Neural progenitor cell (in vitro differentiated cells): ENCODE results near the gene FAM163A. TPM values are rescaled to one million over a fixed set of nuclear protein-coding genes. Genes with fewer than 3 reads are reported as not detected.

Experiments
- DNase-seq: peaks from one replicate; pipeline ENCODE4 v3.0.0-alpha.2; 2016; ENCODE audit warnings: low spot score
- H2AFZ ChIP-seq: fragments of 200-600 bp; sonication (generic); replicated peaks from 2 replicates; pipeline ENCODE4 v1.6.1; 2016; ENCODE audit warnings: antibody characterized with exemption
- H3F3A ChIP-seq: fragments of 200-600 bp; sonication (generic); 2 replicates; pipeline ENCODE4 v1.6.1; 2016; ENCODE audit warnings: antibody characterized with exemption, low read depth
- H3K27ac ChIP-seq: fragments of 200-600 bp; sonication (generic); 2 replicates; pipeline ENCODE4 v1.5.1; 2016; ENCODE audit warnings: mild to moderate bottlenecking
- H3K27me3 ChIP-seq: fragments of 200-600 bp; sonication (generic); 2 replicates; pipeline ENCODE4 v1.6.1; 2016; ENCODE audit warnings: mild to moderate bottlenecking, moderate library complexity
- H3K36me3 ChIP-seq: fragments of 200-600 bp; sonication (generic); 2 replicates; pipeline ENCODE4 v1.5.1; 2016
- H3K4me1 ChIP-seq: fragments of 200-600 bp; sonication (generic); 2 replicates; pipeline ENCODE4 v1.6.1; 2016; ENCODE audit warnings: mixed run types
- H3K4me2 ChIP-seq: fragments of 200-600 bp; sonication (generic); 2 replicates; pipeline ENCODE4 v1.6.1; 2016
- H3K4me3 ChIP-seq: fragments of 200-600 bp; sonication (generic); 2 replicates; pipeline ENCODE4 v1.5.1; 2016
- H3K79me2 ChIP-seq: fragments of 200-600 bp; sonication (generic); 2 replicates; pipeline ENCODE4 v1.6.1; 2016; ENCODE audit warnings: low read depth
- H3K9ac ChIP-seq: fragments of 200-600 bp; sonication (generic); 2 replicates; pipeline ENCODE4 v1.6.1; 2016
- H3K9me3 ChIP-seq: fragments of 200-600 bp; sonication (generic); 2 replicates; pipeline ENCODE4 v1.5.1; 2016; ENCODE audit warnings: low read depth
- H4K20me1 ChIP-seq: fragments of 200-600 bp; sonication (generic); 2 replicates; pipeline ENCODE4 v1.6.1; 2016; ENCODE audit warnings: low read depth
- H3K27ac Mint-ChIP-seq: 3 replicates; pipeline ENCODE4 v1.8.0; 2021; ENCODE audit warnings: mixed read lengths
- H3K27me3 Mint-ChIP-seq: 2 replicates; pipeline ENCODE4 v1.8.0; 2022; ENCODE audit warnings: low read depth, mild to moderate bottlenecking, inconsistent platforms, moderate library complexity, mixed read lengths; ENCODE audit not compliant: insufficient read depth
- H3K36me3 Mint-ChIP-seq: 3 replicates; pipeline ENCODE4 v1.8.0; 2021; ENCODE audit warnings: mixed read lengths
- H3K4me1 Mint-ChIP-seq: 3 replicates; pipeline ENCODE4 v1.8.0; 2021; ENCODE audit warnings: mixed read lengths
- H3K4me3 Mint-ChIP-seq: 3 replicates; pipeline ENCODE4 v1.8.0; 2021; ENCODE audit warnings: mild to moderate bottlenecking, moderate library complexity, mixed read lengths
- H3K9me3 Mint-ChIP-seq: 3 replicates; pipeline ENCODE4 v1.8.0; 2020; ENCODE audit warnings: mixed read lengths
- EZH2 ChIP-seq: fragments of 200-600 bp; sonication (generic); IDR thresholded peaks from 2 replicates; pipeline ENCODE4 v1.6.1; 2017; ENCODE audit warnings: antibody characterized with exemption, mild to moderate bottlenecking, moderate library complexity
- EZH2phosphoT487 ChIP-seq: fragments of 200-600 bp; sonication (generic); IDR thresholded peaks from 2 replicates; pipeline ENCODE4 v1.6.1; 2017; ENCODE audit warnings: antibody characterized with exemption
- total RNA-seq: library from RNA; depleted of rRNA; stranded (reverse); fragments of >200 nt; gene quantifications from 2 replicates; pipeline ENCODE4 v1.2.3, GENCODE V29; 2015; ENCODE audit warnings: low replicate concordance
- TF ChIP-seq, protein P1 (sequence below): fragments of 200-600 bp; sonication (generic); IDR thresholded peaks from 2 replicates; pipeline ENCODE4 v1.5.1; 2017; ENCODE audit warnings: antibody characterized with exemption, mild to moderate bottlenecking

FAM163A gene
- total RNA-seq, 1 donor from 2014 or later, result 0.11 TPM

DNA sequence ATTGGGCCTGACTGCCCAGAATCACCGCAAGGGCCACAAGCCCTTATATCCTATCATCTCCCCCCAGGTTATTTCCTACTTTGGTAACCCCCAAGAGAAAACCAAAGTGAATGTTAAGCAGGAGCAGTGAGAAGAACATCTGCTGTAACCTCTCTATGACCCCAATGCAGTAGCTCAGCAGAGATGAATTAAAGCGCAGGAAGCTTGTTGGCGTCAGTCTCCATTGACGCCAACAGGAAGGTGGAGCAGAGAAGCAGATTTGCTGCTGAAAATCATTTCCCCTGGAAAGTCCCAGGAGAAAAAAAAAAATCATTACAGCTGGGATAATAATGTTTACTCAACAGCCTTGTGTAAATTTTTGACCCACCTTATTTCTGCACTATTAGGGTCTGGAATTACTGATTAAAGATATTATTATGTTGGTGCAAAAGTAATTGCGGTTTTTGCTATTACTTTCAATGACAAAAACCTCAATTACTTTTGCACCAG lies 33.2 kb upstream of the FAM163A start:
- Histone ChIP-seq H3K4me2 (no peak overlapping the region), H3K27me3 (no peaks in the 10 kb centered on the region), H3K4me3 (no peak overlapping the region), H2AFZ (no peak overlapping the region), H3K9me3 (peaks cover 6% of the 10 kb centered on the region), H3K9ac (no peak overlapping the region), H3K27ac (no peak overlapping the region), H4K20me1 (no peaks in the 10 kb centered on the region), H3K36me3 (no peaks in the 10 kb centered on the region), H3K79me2 (no peaks in the 10 kb centered on the region), H3F3A (no peaks in the 10 kb centered on the region), H3K4me1 (no peaks in the 10 kb centered on the region)
- H3K27ac Mint-ChIP-seq, result no peak overlapping the region
- no peaks in the 10 kb centered on the region for H3K27me3 Mint-ChIP-seq
- H3K36me3 Mint-ChIP-seq, result peaks cover 2% of the 10 kb centered on the region
- no peak overlapping the region for H3K4me3 Mint-ChIP-seq
- TF ChIP-seq, protein P1, sequence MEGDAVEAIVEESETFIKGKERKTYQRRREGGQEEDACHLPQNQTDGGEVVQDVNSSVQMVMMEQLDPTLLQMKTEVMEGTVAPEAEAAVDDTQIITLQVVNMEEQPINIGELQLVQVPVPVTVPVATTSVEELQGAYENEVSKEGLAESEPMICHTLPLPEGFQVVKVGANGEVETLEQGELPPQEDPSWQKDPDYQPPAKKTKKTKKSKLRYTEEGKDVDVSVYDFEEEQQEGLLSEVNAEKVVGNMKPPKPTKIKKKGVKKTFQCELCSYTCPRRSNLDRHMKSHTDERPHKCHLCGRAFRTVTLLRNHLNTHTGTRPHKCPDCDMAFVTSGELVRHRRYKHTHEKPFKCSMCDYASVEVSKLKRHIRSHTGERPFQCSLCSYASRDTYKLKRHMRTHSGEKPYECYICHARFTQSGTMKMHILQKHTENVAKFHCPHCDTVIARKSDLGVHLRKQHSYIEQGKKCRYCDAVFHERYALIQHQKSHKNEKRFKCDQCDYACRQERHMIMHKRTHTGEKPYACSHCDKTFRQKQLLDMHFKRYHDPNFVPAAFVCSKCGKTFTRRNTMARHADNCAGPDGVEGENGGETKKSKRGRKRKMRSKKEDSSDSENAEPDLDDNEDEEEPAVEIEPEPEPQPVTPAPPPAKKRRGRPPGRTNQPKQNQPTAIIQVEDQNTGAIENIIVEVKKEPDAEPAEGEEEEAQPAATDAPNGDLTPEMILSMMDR, result no peak
- TF ChIP-seq EZH2 (no peak), EZH2phosphoT487 (no peak)
- H3K4me1 Mint-ChIP-seq, result no peaks in the 10 kb centered on the region
- peaks cover 19% of the 10 kb centered on the region for H3K9me3 Mint-ChIP-seq
- no peak for DNase-seq

DNA sequence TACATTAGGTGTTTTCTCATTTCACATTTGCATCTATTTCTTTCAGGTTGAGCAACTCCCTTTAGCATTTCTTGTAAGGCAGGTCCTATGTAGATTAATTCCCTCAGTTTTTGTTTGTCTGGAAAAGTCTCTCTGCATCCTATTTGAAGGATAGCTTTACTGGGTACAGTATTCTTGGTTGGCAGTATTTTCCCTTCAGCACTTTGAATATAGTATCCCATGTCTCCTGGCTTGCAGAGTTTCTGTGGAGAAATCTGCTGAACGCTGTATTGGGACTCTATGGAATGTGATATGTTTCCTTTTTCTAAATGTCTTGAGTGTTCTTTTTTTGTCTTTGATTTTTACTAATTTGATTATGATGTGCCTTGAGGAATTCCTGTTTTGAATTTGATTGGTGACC lies 28.9 kb upstream of the FAM163A start:
- peaks cover 46% of the 10 kb centered on the region for H3K9me3 Mint-ChIP-seq
- H3K27me3 ChIP-seq, result no peaks in the 10 kb centered on the region
- H3K36me3 Mint-ChIP-seq, result peaks cover 4% of the 10 kb centered on the region

DNA sequence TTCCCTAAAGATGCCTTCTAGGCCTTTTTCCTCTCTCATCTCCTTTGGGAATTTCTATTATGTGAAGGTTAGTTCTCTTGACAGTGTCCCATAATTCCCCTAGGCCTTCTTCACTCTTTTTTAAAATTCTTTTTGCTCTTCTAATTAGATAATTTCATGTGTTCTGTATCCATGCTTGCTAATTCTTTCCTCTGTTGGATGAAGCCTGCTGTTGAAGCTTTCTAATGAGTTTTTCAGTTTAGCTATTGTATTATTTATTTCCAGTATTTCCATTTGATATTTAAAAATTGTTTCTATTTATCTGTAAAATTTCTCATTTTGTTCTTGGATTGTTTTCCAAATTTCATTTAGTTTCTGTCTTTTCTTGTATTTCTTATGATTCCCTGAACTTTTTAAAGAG lies 28.5 kb upstream of the FAM163A start:
- H3K4me3 ChIP-seq, result no peak overlapping the region
- H3K27me3 ChIP-seq, result no peaks in the 10 kb centered on the region
- no peaks in the 10 kb centered on the region for H3K79me2 ChIP-seq
- H3K4me1 ChIP-seq, result no peaks in the 10 kb centered on the region
- no peak for DNase-seq
- no peak overlapping the region for H3K4me2 ChIP-seq
- H3K36me3 ChIP-seq, result peaks cover 8% of the 10 kb centered on the region
- Mint-ChIP-seq H3K27me3 (no peaks in the 10 kb centered on the region), H3K27ac (no peak overlapping the region), H3K4me1 (no peaks in the 10 kb centered on the region), H3K9me3 (peaks cover 49% of the 10 kb centered on the region), H3K4me3 (no peak overlapping the region), H3K36me3 (peaks cover 4% of the 10 kb centered on the region)
- no peak for TF ChIP-seq EZH2
- no peak for TF ChIP-seq EZH2phosphoT487
- TF ChIP-seq, protein P1, result no peak
- no peak overlapping the region for H2AFZ ChIP-seq
- no peak overlapping the region for H3K9ac ChIP-seq
- no peak overlapping the region for H3K27ac ChIP-seq
- no peaks in the 10 kb centered on the region for H3F3A ChIP-seq
- no peaks in the 10 kb centered on the region for H4K20me1 ChIP-seq
- peaks cover 18% of the 10 kb centered on the region for H3K9me3 ChIP-seq

More for the DNA sequence above, 28.9 kb upstream of the FAM163A start:
- H3K4me3 Mint-ChIP-seq, result no peak overlapping the region
- Histone ChIP-seq H3K36me3 (peaks cover 8% of the 10 kb centered on the region), H3K9me3 (peaks cover 16% of the 10 kb centered on the region), H3K4me2 (no peak overlapping the region), H3K4me1 (no peaks in the 10 kb centered on the region), H4K20me1 (no peaks in the 10 kb centered on the region), H3K4me3 (no peak overlapping the region), H3K27ac (no peak overlapping the region), H2AFZ (no peak overlapping the region), H3K79me2 (no peaks in the 10 kb centered on the region), H3K9ac (no peak overlapping the region), H3F3A (no peaks in the 10 kb centered on the region)
- no peaks in the 10 kb centered on the region for H3K4me1 Mint-ChIP-seq
- TF ChIP-seq, protein P1, result no peak
- TF ChIP-seq EZH2 (no peak), EZH2phosphoT487 (no peak)
- no peaks in the 10 kb centered on the region for H3K27me3 Mint-ChIP-seq
- DNase-seq, result no peak
- H3K27ac Mint-ChIP-seq, result no peak overlapping the region
